ENCODE results near the gene RNF41.

The RNF41 gene

GRCh38 chr12:56243731-56244181 is 22.0 kb upstream of the RNF41 start:
- no peak for DNase-seq (ENCODE audit: low read depth in 2 of 2)

GRCh38 chr12:56242986-56243385 is 21.3 kb upstream of the RNF41 start:
- no peak for DNase-seq (ENCODE audit: low read depth in 2 of 2)

- no peak for DNase-seq (ENCODE audit: low read depth in 2 of 2)
Observed at GRCh38 chr12:56241424-56242303, 19.9 kb upstream of the RNF41 start.

GRCh38 chr12:56237552-56237951 is 15.8 kb upstream of the RNF41 start:
- no peak for DNase-seq (ENCODE audit: low read depth in 2 of 2)

GRCh38 chr12:56236985-56237384 is 15.3 kb upstream of the RNF41 start:
- no peak for DNase-seq (ENCODE audit: low read depth in 2 of 2)

- no peak for DNase-seq (ENCODE audit: low read depth in 2 of 2)
Observed at GRCh38 chr12:56236091-56236490, 14.4 kb upstream of the RNF41 start.

- no peak for DNase-seq (ENCODE audit: low read depth in 2 of 2)
Observed at GRCh38 chr12:56234746-56235436, 13.2 kb upstream of the RNF41 start.

- no peak for DNase-seq (ENCODE audit: low read depth in 2 of 2)
Observed at GRCh38 chr12:56231184-56231582, 9.5 kb upstream of the RNF41 start.

- DNase-seq (ENCODE audit: low read depth in 2 of 2) = no peak
Observed at GRCh38 chr12:56230432-56231183, 8.9 kb upstream of the RNF41 start.

- DNase-seq (ENCODE audit: low read depth in 2 of 2) = no peak
Observed at GRCh38 chr12:56229916-56230431, 8.3 kb upstream of the RNF41 start, which contains the start of gene SLC39A5. Gene SLC39A5 (plus strand): TSS chr12:56230051. CDS start chr12:56231275, 1,224 bp downstream.

- DNase-seq (ENCODE audit: low read depth in 2 of 2) = no peak
Observed at GRCh38 chr12:56229082-56229481, 7.4 kb upstream of the RNF41 start.

- DNase-seq (ENCODE audit: low read depth in 2 of 2) = no peak
Observed at GRCh38 chr12:56224954-56225353, 3.2 kb upstream of the RNF41 start.

- DNase-seq (ENCODE audit: low read depth in 2 of 2) = peak; percentile 91 to 96
Observed at GRCh38 chr12:56224102-56224701, 2.5 kb upstream of the RNF41 start, which contains the start of gene NABP2. Gene NABP2 (plus strand): TSS chr12:56224342. CDS start chr12:56224857, 515 bp downstream.

GRCh38 chr12:56223571-56224101 is 1.9 kb upstream of the RNF41 start:
- DNase-seq (ENCODE audit: low read depth in 2 of 2) = no peak

GRCh38 chr12:56222531-56222895 is 791 bp upstream of the RNF41 start:
- no peak for DNase-seq (ENCODE audit: low read depth in 2 of 2)

- no peak for DNase-seq (ENCODE audit: low read depth in 2 of 2)
Observed at GRCh38 chr12:56221232-56221756, 428 bp downstream of the RNF41 start.

GRCh38 chr12:56220611-56221231 is 1.0 kb downstream of the RNF41 start:
- DNase-seq (ENCODE audit: low read depth in 2 of 2) = no peak

- DNase-seq (ENCODE audit: low read depth in 2 of 2) = no peak
Observed at GRCh38 chr12:56219840-56220239, 1.9 kb downstream of the RNF41 start.

- DNase-seq (ENCODE audit: low read depth in 2 of 2) = no peak
Observed at GRCh38 chr12:56216461-56216860, 5.3 kb downstream of the RNF41 start.

GRCh38 chr12:56213878-56214277 is 7.8 kb downstream of the RNF41 start:
- DNase-seq (ENCODE audit: low read depth in 2 of 2) = no peak

Measured in stimulated activated CD4-positive, alpha-beta T cell treated with anti-CD3 and anti-CD28 coated beads, Interleukin-4, amount 100 ng/mL, for 48 hours (primary cell).